Effector memory CD4-positive, alpha-beta T cell (primary cell): ENCODE results near the gene P2RX7.

ENCODE experiments used
- DNase-seq, 3 donors: peaks; one replicate each; pipeline ENCODE4 v3.0.0-alpha.2; 2020
- H3K27ac ChIP-seq: 2 replicates; pipeline ENCODE4 v1.7.0; 2013; ENCODE audit warnings: mild to moderate bottlenecking, low read length, moderate library complexity; ENCODE audit not compliant: insufficient read depth, poor library complexity, severe bottlenecking
- H3K27me3 ChIP-seq: replicated peaks from 2 replicates; pipeline ENCODE4 v1.7.0; 2013; ENCODE audit warnings: mild to moderate bottlenecking, low read length; ENCODE audit not compliant: insufficient read depth, control insufficient read depth, poor library complexity, severe bottlenecking
- H3K36me3 ChIP-seq: 2 replicates; pipeline ENCODE4 v1.7.0; 2013; ENCODE audit warnings: mild to moderate bottlenecking, low read length, moderate library complexity; ENCODE audit not compliant: control insufficient read depth, insufficient read depth
- H3K4me1 ChIP-seq: 2 replicates; pipeline ENCODE4 v1.7.0; 2013; ENCODE audit warnings: low read length, mild to moderate bottlenecking; ENCODE audit not compliant: control insufficient read depth, insufficient read depth, poor library complexity, severe bottlenecking
- H3K4me3 ChIP-seq: 2 replicates; pipeline ENCODE4 v1.7.0; 2013; ENCODE audit warnings: low read length, low read depth, mild to moderate bottlenecking; ENCODE audit not compliant: insufficient read depth, poor library complexity, severe bottlenecking
- H3K9me3 ChIP-seq: 2 replicates; pipeline ENCODE4 v1.7.0; 2013; ENCODE audit warnings: mild to moderate bottlenecking, low read length, moderate library complexity; ENCODE audit not compliant: control insufficient read depth

The P2RX7 gene

GRCh38 chr12:121184984-121185889, 52.6 kb downstream of the P2RX7 start:
- Histone ChIP-seq H3K27me3 (no peaks in the 10 kb centered on the region), H3K4me1 (no peaks in the 10 kb centered on the region), H3K9me3 (no peaks in the 10 kb centered on the region), H3K27ac (no peak overlapping the region), H3K36me3 (peaks cover 5% of the 10 kb centered on the region), H3K4me3 (no peak overlapping the region)
- DNase-seq: no peak

- Histone ChIP-seq H3K9me3 (no peaks in the 10 kb centered on the region), H3K4me3 (no peak overlapping the region), H3K36me3 (peaks cover 5% of the 10 kb centered on the region), H3K27ac (no peak overlapping the region), H3K27me3 (no peaks in the 10 kb centered on the region), H3K4me1 (no peaks in the 10 kb centered on the region)
- no peak for DNase-seq
Measured at GRCh38 chr12:121186826-121187225, 54.1 kb downstream of the P2RX7 start.

- DNase-seq: no peak
- H3K9me3 ChIP-seq: no peaks in the 10 kb centered on the region
- H3K27ac ChIP-seq: no peak overlapping the region
Measured at GRCh38 chr12:121187501-121187900, 54.8 kb downstream of the P2RX7 start.

GRCh38 chr12:121188227-121188626, 55.6 kb downstream of the P2RX7 start:
- Histone ChIP-seq H3K9me3 (no peaks in the 10 kb centered on the region), H3K4me1 (no peaks in the 10 kb centered on the region), H3K27ac (no peak overlapping the region), H3K36me3 (peaks cover 5% of the 10 kb centered on the region), H3K27me3 (no peaks in the 10 kb centered on the region), H3K4me3 (no peak overlapping the region)
- DNase-seq: no peak

More at GRCh38 chr12:121187501-121187900, 54.8 kb downstream of the P2RX7 start:
- no peaks in the 10 kb centered on the region for H3K4me1 ChIP-seq
- H3K36me3 ChIP-seq: peaks cover 5% of the 10 kb centered on the region
- no peak overlapping the region for H3K4me3 ChIP-seq
- no peaks in the 10 kb centered on the region for H3K27me3 ChIP-seq

- H3K4me3 ChIP-seq: no peak overlapping the region
- no peak for DNase-seq
- peaks cover 5% of the 10 kb centered on the region for H3K36me3 ChIP-seq
- H3K27ac ChIP-seq: no peak overlapping the region
- H3K4me1 ChIP-seq: no peaks in the 10 kb centered on the region
- H3K9me3 ChIP-seq: no peaks in the 10 kb centered on the region
- no peaks in the 10 kb centered on the region for H3K27me3 ChIP-seq
Measured at GRCh38 chr12:121189131-121189530, 56.5 kb downstream of the P2RX7 start.

GRCh38 chr12:121189619-121190155, 57.0 kb downstream of the P2RX7 start:
- Histone ChIP-seq H3K9me3 (no peaks in the 10 kb centered on the region), H3K27me3 (no peaks in the 10 kb centered on the region), H3K4me1 (no peaks in the 10 kb centered on the region), H3K4me3 (no peak overlapping the region), H3K27ac (no peak overlapping the region), H3K36me3 (no peaks in the 10 kb centered on the region)
- DNase-seq: no peak

- Histone ChIP-seq H3K27ac (no peak overlapping the region), H3K27me3 (no peaks in the 10 kb centered on the region), H3K4me3 (no peak overlapping the region), H3K36me3 (no peaks in the 10 kb centered on the region), H3K9me3 (no peaks in the 10 kb centered on the region), H3K4me1 (no peaks in the 10 kb centered on the region)
- no peak for DNase-seq
Measured at GRCh38 chr12:121190523-121191031, 57.9 kb downstream of the P2RX7 start.

GRCh38 chr12:121191151-121191550, 58.5 kb downstream of the P2RX7 start:
- Histone ChIP-seq H3K27ac (no peak overlapping the region), H3K27me3 (no peaks in the 10 kb centered on the region), H3K9me3 (no peaks in the 10 kb centered on the region), H3K4me3 (no peak overlapping the region), H3K4me1 (no peaks in the 10 kb centered on the region), H3K36me3 (no peaks in the 10 kb centered on the region)
- DNase-seq: no peak

GRCh38 chr12:121196902-121197301, 64.2 kb downstream of the P2RX7 start:
- peaks cover 3% of the 10 kb centered on the region for H3K4me1 ChIP-seq
- H3K27me3 ChIP-seq: no peaks in the 10 kb centered on the region
- H3K9me3 ChIP-seq: no peaks in the 10 kb centered on the region
- H3K4me3 ChIP-seq: no peak overlapping the region
- no peak overlapping the region for H3K27ac ChIP-seq
- H3K36me3 ChIP-seq: no peaks in the 10 kb centered on the region
- DNase-seq: no peak

- no peak for DNase-seq
- Histone ChIP-seq H3K4me1 (peaks cover 3% of the 10 kb centered on the region), H3K4me3 (no peak overlapping the region), H3K36me3 (no peaks in the 10 kb centered on the region), H3K9me3 (no peaks in the 10 kb centered on the region), H3K27me3 (no peaks in the 10 kb centered on the region), H3K27ac (no peak overlapping the region)
Measured at GRCh38 chr12:121198949-121199348, 66.3 kb downstream of the P2RX7 start.
